Vagina (tissue), 2 donors: ENCODE measurements around the gene COL27A1.

Experiments
- CTCF ChIP-seq, 3 experiments: fragments of 450-650 bp in 2 of 3; fragments of 200-600 bp in 1 of 3; sonication (generic) in 1 of 3; IDR thresholded peaks; one replicate each; pipeline ENCODE4 v1.5.1; 2017 to 2019; ENCODE audit warnings: antibody characterized with exemption in 3 of 3, mild to moderate bottlenecking in 2 of 3, moderate library complexity in 2 of 3
- POLR2AphosphoS5 ChIP-seq, 2 donors: sonication (generic); formaldehyde crosslinking; IDR thresholded peaks; one replicate each; pipeline ENCODE4 v1.9.0; 2017; ENCODE audit warnings: antibody characterized with exemption in 2 of 2, mild to moderate bottlenecking in 2 of 2, low read depth in 1 of 2; ENCODE audit not compliant: insufficient read depth in 1 of 2

GRCh38 chr9:114149765-114150340 is 5.5 kb upstream of the COL27A1 start:
- TF ChIP-seq POLR2AphosphoS5 (IDR thresholded peaks at IDR 0.05; ENCODE audit: insufficient read depth in 1 of 2, low read depth in 1 of 2) (no peak), CTCF (IDR thresholded peaks at IDR 0.05) (no peak)
